Activated CD4-positive, alpha-beta T cell treated with anti-CD3 and anti-CD28 coated beads for 36 hours (primary cell): ENCODE measurements around the gene IL20RA. TPM values are rescaled to one million over a fixed set of nuclear protein-coding genes. Genes with fewer than 3 reads are reported as not detected.

Source experiments
- ATAC-seq: fragments of 200-7000 bp; cut with Tn5 transposase; one replicate; pipeline ENCODE4 v1.10.0; 2021; ENCODE audit warnings: mild to moderate bottlenecking, moderate library complexity
- CTCF ChIA-PET: fragments of 350-600 bp; sonication (Branson Sonifier 250); formaldehyde crosslinking; loops from one replicate; lab custom pipeline; 2021; ENCODE audit warnings: antibody characterized with exemption; lab: Charles Lee
- POLR2A ChIA-PET: fragments of 350-600 bp; sonication (Branson Sonifier 250); formaldehyde crosslinking; loops from one replicate; lab custom pipeline; 2021; ENCODE audit warnings: antibody characterized with exemption, inconsistent platforms; lab: Charles Lee
- DNase-seq: peaks from one replicate; pipeline ENCODE4 v3.0.0-alpha.2; 2020
- H3K27ac Mint-ChIP-seq: one replicate; pipeline ENCODE4 v1.8.0; 2021; ENCODE audit warnings: mixed read lengths
- H3K27me3 Mint-ChIP-seq: one replicate; pipeline ENCODE4 v1.8.0; 2021; ENCODE audit warnings: mixed read lengths
- H3K36me3 Mint-ChIP-seq: one replicate; pipeline ENCODE4 v1.8.0; 2021; ENCODE audit warnings: low read depth, mixed read lengths
- H3K4me1 Mint-ChIP-seq: one replicate; pipeline ENCODE4 v1.8.0; 2021; ENCODE audit warnings: mixed read lengths
- H3K4me3 Mint-ChIP-seq: one replicate; pipeline ENCODE4 v1.8.0; 2021; ENCODE audit warnings: mild to moderate bottlenecking, moderate library complexity, mixed read lengths
- H3K9me3 Mint-ChIP-seq: one replicate; pipeline ENCODE4 v1.8.0; 2021; ENCODE audit warnings: low read depth, mixed read lengths
- intact Hi-C, 2 experiments: fragments of 100-400 bp; cut with DNase I in 1 of 2; cut with micrococcal nuclease in 1 of 2; formaldehyde crosslinking; loops; one replicate each; pipeline versions ENCODE4 v1.14.2 to v1.15.1; 2022 to 2024; cut with DNase I, micrococcal nuclease
- total RNA-seq, 2 experiments: library from RNA; stranded (reverse); gene quantifications; one replicate each; pipeline ENCODE4 v1.2.3, GENCODE V29; 2021

IL20RA gene
- total RNA-seq, 2 experiments from 2014 or later: not detected

- intact Hi-C loops: no loop called here
- no peak overlapping the region for H3K27ac Mint-ChIP-seq
- peaks cover 13% of the 10 kb centered on the region for H3K27me3 Mint-ChIP-seq
- no peaks in the 10 kb centered on the region for H3K9me3 Mint-ChIP-seq
- ATAC-seq: no peak
- DNase-seq: no peak
- CTCF ChIA-PET: no interaction called here
- no peaks in the 10 kb centered on the region for H3K36me3 Mint-ChIP-seq
- no peaks in the 10 kb centered on the region for H3K4me1 Mint-ChIP-seq
- POLR2A ChIA-PET: no interaction called here
- H3K4me3 Mint-ChIP-seq: no peak overlapping the region
Measured at GRCh38 chr6:137002505-137002904, 42.3 kb downstream of the IL20RA start.

DNA sequence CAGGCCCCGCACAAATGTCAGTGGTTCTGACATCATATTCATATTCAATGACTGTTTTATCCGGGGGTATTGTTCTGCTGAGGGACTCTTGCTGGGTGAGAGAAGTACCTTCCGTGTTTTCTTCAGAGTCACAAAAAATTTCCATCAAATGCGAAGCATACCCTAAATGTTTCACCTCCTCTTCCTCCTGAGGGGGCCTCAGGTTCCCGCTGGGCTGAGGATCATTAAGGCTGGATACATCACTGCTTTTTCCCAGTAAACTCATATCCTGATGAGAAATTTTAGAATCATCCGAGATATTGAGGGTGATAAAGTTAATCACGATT, 42.8 kb downstream of the IL20RA start:
- H3K9me3 Mint-ChIP-seq: no peaks in the 10 kb centered on the region
- intact Hi-C loops: no loop called here
- H3K27ac Mint-ChIP-seq: no peak overlapping the region
- peaks cover 10% of the 10 kb centered on the region for H3K27me3 Mint-ChIP-seq
- ChIA-PET POLR2A (no interaction called here), CTCF (no interaction called here)
- no peak overlapping the region for H3K4me3 Mint-ChIP-seq
- no peak for ATAC-seq
- no peak for DNase-seq
- no peaks in the 10 kb centered on the region for H3K4me1 Mint-ChIP-seq
- H3K36me3 Mint-ChIP-seq: no peaks in the 10 kb centered on the region

DNA sequence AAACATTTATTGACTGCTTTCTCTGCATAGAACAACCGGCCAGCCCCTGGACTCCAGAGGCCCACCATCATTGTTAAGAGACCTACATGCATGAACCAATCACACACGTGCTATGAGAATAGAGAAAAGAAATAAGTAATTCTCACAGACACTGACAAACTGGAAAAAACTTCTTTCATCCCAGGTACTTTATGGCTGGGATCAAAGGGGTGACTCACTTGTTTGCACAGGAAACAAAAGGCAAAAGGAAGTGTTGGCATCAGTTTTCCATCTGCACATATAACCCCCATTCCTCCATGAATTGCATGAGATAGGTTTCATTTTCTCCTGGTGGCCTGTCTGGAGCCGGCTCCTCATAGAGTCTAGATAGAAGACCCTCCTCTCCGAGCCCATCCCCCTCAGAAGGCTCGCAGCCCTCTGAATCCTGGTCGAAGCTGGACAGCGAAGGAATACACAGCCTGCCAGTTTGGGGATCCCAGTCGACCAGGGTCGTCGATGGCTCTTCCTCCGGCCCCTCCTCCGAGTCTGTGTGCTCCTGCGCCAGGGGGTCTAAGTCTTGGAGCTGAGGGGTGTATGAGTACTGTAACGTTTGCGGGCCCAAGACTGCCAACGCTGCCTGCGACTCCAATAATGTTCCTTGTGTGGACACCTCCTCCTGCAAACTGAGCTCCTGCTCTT, 43.3 kb downstream of the IL20RA start:
- DNase-seq (no peak), ATAC-seq (no peak)
- H3K36me3 Mint-ChIP-seq: no peaks in the 10 kb centered on the region
- POLR2A ChIA-PET: no interaction called here
- no peaks in the 10 kb centered on the region for H3K4me1 Mint-ChIP-seq
- intact Hi-C loops: no loop called here
- no peak overlapping the region for H3K4me3 Mint-ChIP-seq
- no peak overlapping the region for H3K27ac Mint-ChIP-seq
- peaks cover 13% of the 10 kb centered on the region for H3K27me3 Mint-ChIP-seq
- CTCF ChIA-PET: no interaction called here
- H3K9me3 Mint-ChIP-seq: no peaks in the 10 kb centered on the region

DNA sequence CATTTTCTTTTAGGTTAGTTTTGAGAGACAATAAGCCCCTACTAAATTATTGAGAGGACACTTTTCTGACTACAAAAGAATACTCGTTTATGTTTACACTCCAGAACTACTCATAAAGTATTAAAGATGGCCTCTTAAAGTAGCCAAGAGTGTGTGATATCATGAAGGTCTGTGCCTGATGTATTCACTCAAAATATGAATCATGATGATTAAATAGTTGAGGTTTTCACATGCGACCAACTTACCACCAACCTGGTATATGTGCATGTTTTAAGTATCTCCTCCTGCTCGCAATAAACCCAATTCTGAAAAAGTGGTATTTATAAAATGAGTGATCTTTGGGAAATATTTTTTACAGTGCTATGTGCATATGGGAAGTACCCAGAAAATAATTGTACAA, 43.9 kb downstream of the IL20RA start:
- ChIA-PET POLR2A (no interaction called here), CTCF (no interaction called here)
- Mint-ChIP-seq H3K4me3 (no peak overlapping the region), H3K36me3 (no peaks in the 10 kb centered on the region), H3K27me3 (peaks cover 16% of the 10 kb centered on the region), H3K4me1 (no peaks in the 10 kb centered on the region), H3K27ac (no peak overlapping the region), H3K9me3 (no peaks in the 10 kb centered on the region)
- intact Hi-C loops: no loop called here
- DNase-seq (no peak), ATAC-seq (no peak)

- intact Hi-C loops: no loop called here
- H3K4me1 Mint-ChIP-seq: no peaks in the 10 kb centered on the region
- no peaks in the 10 kb centered on the region for H3K36me3 Mint-ChIP-seq
- H3K4me3 Mint-ChIP-seq: no peak overlapping the region
- CTCF ChIA-PET: no interaction called here
- H3K27me3 Mint-ChIP-seq: peaks cover 33% of the 10 kb centered on the region
- ATAC-seq (no peak), DNase-seq (no peak)
- POLR2A ChIA-PET: no interaction called here
- no peaks in the 10 kb centered on the region for H3K9me3 Mint-ChIP-seq
- H3K27ac Mint-ChIP-seq: no peak overlapping the region
Measured at GRCh38 chr6:136995521-136995920, 49.2 kb downstream of the IL20RA start.

DNA sequence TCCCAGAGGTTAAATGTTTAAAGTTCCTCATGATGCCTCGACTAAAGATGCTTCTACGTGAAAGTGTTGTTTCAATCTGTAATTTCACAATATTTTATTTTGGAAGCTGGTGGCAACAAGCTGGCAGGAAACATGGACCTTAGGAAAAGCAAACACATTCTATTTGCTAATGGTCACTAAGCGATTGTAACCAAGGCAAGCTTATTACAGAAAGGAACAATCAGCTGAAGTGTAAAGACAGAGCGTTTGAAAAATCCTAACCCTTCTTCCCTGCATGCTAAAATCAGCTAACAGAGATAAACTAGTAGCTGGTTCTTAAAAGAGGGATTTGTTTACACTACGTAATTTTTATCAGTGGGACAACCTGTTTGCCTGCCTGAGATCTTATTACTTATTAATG, 50.0 kb downstream of the IL20RA start:
- peaks cover 32% of the 10 kb centered on the region for H3K27me3 Mint-ChIP-seq
- H3K4me3 Mint-ChIP-seq: no peak overlapping the region
- no peaks in the 10 kb centered on the region for H3K9me3 Mint-ChIP-seq
- no peak for DNase-seq
- H3K4me1 Mint-ChIP-seq: no peaks in the 10 kb centered on the region
- intact Hi-C loops: no loop called here
- no peak overlapping the region for H3K27ac Mint-ChIP-seq
- ATAC-seq: no peak
- no peaks in the 10 kb centered on the region for H3K36me3 Mint-ChIP-seq
- ChIA-PET POLR2A (interaction anchor here (0.6 kb wide), 1 partner anchor 86 kb away, joined by 4 read pairs; no protein-coding TSS in a partner anchor), CTCF (no interaction called here)

GRCh38 chr6:136992113-136992512, 52.7 kb downstream of the IL20RA start:
- no peaks in the 10 kb centered on the region for H3K36me3 Mint-ChIP-seq
- intact Hi-C loops: no loop called here
- CTCF ChIA-PET: no interaction called here

GRCh38 chr6:136991646-136992045, 53.1 kb downstream of the IL20RA start:
- ATAC-seq (no peak), DNase-seq (no peak)
- intact Hi-C loops: no loop called here
- no peak overlapping the region for H3K27ac Mint-ChIP-seq
- H3K27me3 Mint-ChIP-seq: peaks cover 48% of the 10 kb centered on the region
- ChIA-PET CTCF (no interaction called here), POLR2A (no interaction called here)
- peaks cover 2% of the 10 kb centered on the region for H3K4me1 Mint-ChIP-seq
- H3K9me3 Mint-ChIP-seq: no peaks in the 10 kb centered on the region
- H3K4me3 Mint-ChIP-seq: no peak overlapping the region
- H3K36me3 Mint-ChIP-seq: no peaks in the 10 kb centered on the region

More at GRCh38 chr6:136992113-136992512, 52.7 kb downstream of the IL20RA start:
- peaks cover 50% of the 10 kb centered on the region for H3K27me3 Mint-ChIP-seq
- POLR2A ChIA-PET: no interaction called here
- ATAC-seq: no peak
- no peak for DNase-seq
- no peak overlapping the region for H3K27ac Mint-ChIP-seq
- no peaks in the 10 kb centered on the region for H3K9me3 Mint-ChIP-seq
- H3K4me3 Mint-ChIP-seq: no peak overlapping the region
- H3K4me1 Mint-ChIP-seq: peaks cover 2% of the 10 kb centered on the region

DNA sequence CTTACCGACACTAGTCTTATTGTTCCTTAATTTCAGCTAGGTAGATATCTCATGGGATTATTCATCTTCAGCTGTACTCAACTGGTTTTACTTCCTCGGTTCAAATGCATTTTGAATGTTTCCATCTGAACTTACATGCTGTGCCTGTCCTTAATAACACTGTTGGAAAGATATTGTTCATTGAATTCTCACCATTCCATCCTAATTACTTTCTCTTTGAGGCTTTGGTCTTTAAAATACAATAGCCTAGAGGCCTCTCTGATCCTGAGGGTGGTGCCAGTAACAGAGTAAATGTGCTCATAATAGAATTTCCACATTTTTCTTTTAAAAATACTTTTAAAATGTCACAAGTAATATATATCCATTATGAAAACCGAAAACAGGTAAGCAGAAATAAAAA, 54.0 kb downstream of the IL20RA start:
- intact Hi-C loops: no loop called here
- Mint-ChIP-seq H3K4me1 (peaks cover 2% of the 10 kb centered on the region), H3K27me3 (peaks cover 45% of the 10 kb centered on the region), H3K36me3 (no peaks in the 10 kb centered on the region), H3K4me3 (no peak overlapping the region), H3K27ac (no peak overlapping the region), H3K9me3 (no peaks in the 10 kb centered on the region)
- ChIA-PET POLR2A (no interaction called here), CTCF (interaction anchor here (0.6 to 0.7 kb wide), 2 partner anchors 106 to 1531 kb away, joined by 3 read pairs; no protein-coding TSS in a partner anchor)
- ATAC-seq (no peak), DNase-seq (no peak)

GRCh38 chr6:136990242-136990578, 54.6 kb downstream of the IL20RA start:
- ATAC-seq: no peak

GRCh38 chr6:136989571-136990241, 55.1 kb downstream of the IL20RA start:
- Mint-ChIP-seq H3K4me3 (no peak overlapping the region), H3K27ac (no peak overlapping the region), H3K27me3 (peaks cover 44% of the 10 kb centered on the region), H3K4me1 (peaks cover 2% of the 10 kb centered on the region), H3K36me3 (no peaks in the 10 kb centered on the region), H3K9me3 (no peaks in the 10 kb centered on the region)
- ChIA-PET CTCF (interaction anchor here (0.7 to 1.0 kb wide), 3 partner anchors 9 to 107 kb away, joined by 3 read pairs; no protein-coding TSS in a partner anchor), POLR2A (no interaction called here)
- DNase-seq (peak; percentile 15), ATAC-seq (no peak)
- intact Hi-C loops: no loop called here

More at GRCh38 chr6:136990242-136990578, 54.6 kb downstream of the IL20RA start:
- Mint-ChIP-seq H3K27ac (no peak overlapping the region), H3K9me3 (no peaks in the 10 kb centered on the region), H3K4me1 (peaks cover 2% of the 10 kb centered on the region), H3K36me3 (no peaks in the 10 kb centered on the region), H3K4me3 (no peak overlapping the region), H3K27me3 (peaks cover 44% of the 10 kb centered on the region)
- ChIA-PET POLR2A (no interaction called here), CTCF (interaction anchor here (0.6 to 1.0 kb wide), 3 partner anchors 9 to 1531 kb away, joined by 3 read pairs; no protein-coding TSS in a partner anchor)
- DNase-seq: no peak
- intact Hi-C loops: no loop called here

- peaks cover 36% of the 10 kb centered on the region for H3K27me3 Mint-ChIP-seq
- no peaks in the 10 kb centered on the region for H3K36me3 Mint-ChIP-seq
- intact Hi-C loops: no loop called here
- no peak overlapping the region for H3K4me3 Mint-ChIP-seq
- DNase-seq (no peak), ATAC-seq (no peak)
- CTCF ChIA-PET: no interaction called here
- H3K9me3 Mint-ChIP-seq: no peaks in the 10 kb centered on the region
- H3K27ac Mint-ChIP-seq: no peak overlapping the region
- H3K4me1 Mint-ChIP-seq: peaks cover 2% of the 10 kb centered on the region
- POLR2A ChIA-PET: interaction anchor here (0.6 kb wide), 1 partner anchor 53 kb away, joined by 4 read pairs; no protein-coding TSS in a partner anchor
Measured at GRCh38 chr6:136987526-136987925, 57.2 kb downstream of the IL20RA start.
